ENCODE results near the gene TTC13. TPM values are rescaled to one million over a fixed set of nuclear protein-coding genes. Genes with fewer than 3 reads are reported as not detected.
A peak's percentile ranks its signal among the peaks of the same experiment; 100 is the strongest.
"Not testable (repeated sequence)": the region's sequence is repeated elsewhere in the genome, so short reads cannot be mapped to it uniquely, and the experiment has no call there.

TTC13 gene
- total and polyA plus RNA-seq, 4 experiments from 2014 or later: 11.7 to 54.5 (median 28.6) TPM

GRCh38 chr1:230992100-230992774 is 13.6 kb upstream of the TTC13 start:
- intact Hi-C loops (cut with micrococcal nuclease): no loop called here
- Mint-ChIP-seq H3K9me3 (no peaks in the 10 kb centered on the region), H3K27me3 (no peaks in the 10 kb centered on the region), H3K4me1 (peaks cover 0 to 6% (median 4%) of the 10 kb centered on the region in 4 donors), H3K36me3 (peaks cover 35 to 51% of the 10 kb centered on the region in 2 donors), H3K27ac (peak overlapping the region in 1 of 7 donors; percentile 77), H3K4me3 (no peak overlapping the region)
- Histone ChIP-seq H3K4me3 (ENCODE audit: low read length in 2 of 2) (no peak overlapping the region), H3K9me3 (ENCODE audit: control insufficient read depth in 1 of 2, low read length in 2 of 2) (no peaks in the 10 kb centered on the region), H3K27ac (ENCODE audit: low read depth, low read length) (no peak overlapping the region), H3K27me3 (ENCODE audit: insufficient read depth, low read length) (no peaks in the 10 kb centered on the region), H3K4me1 (ENCODE audit: insufficient read depth, low read length) (no peaks in the 10 kb centered on the region), H3K36me3 (ENCODE audit: insufficient read depth, low read length) (peaks cover 28% of the 10 kb centered on the region)
- CTCF ChIA-PET (ENCODE audit: partially characterized antibody): no interaction called here
- no peak for DNase-seq
- POLR2A ChIA-PET (ENCODE audit: partially characterized antibody): interaction anchor here (0.6 kb wide), 1 partner anchor 32 kb away, joined by 4 read pairs; no protein-coding TSS in a partner anchor

GRCh38 chr1:230987448-230987847 is 8.8 kb upstream of the TTC13 start:
- no peaks in the 10 kb centered on the region for H3K27me3 Mint-ChIP-seq
- no peaks in the 10 kb centered on the region for H3K27me3 ChIP-seq (ENCODE audit: insufficient read depth, low read length)
- no peaks in the 10 kb centered on the region for H3K9me3 Mint-ChIP-seq
- intact Hi-C loops (cut with micrococcal nuclease): no loop called here
- no peak for DNase-seq
- CTCF ChIA-PET (ENCODE audit: partially characterized antibody): no interaction called here
- H3K4me3 ChIP-seq (ENCODE audit: low read length in 2 of 2): no peak overlapping the region
- no peak overlapping the region for H3K4me3 Mint-ChIP-seq
- H3K9me3 ChIP-seq (ENCODE audit: control insufficient read depth in 1 of 2, low read length in 2 of 2): no peaks in the 10 kb centered on the region
- peaks cover 31 to 38% of the 10 kb centered on the region in 2 donors for H3K36me3 Mint-ChIP-seq
- H3K27ac ChIP-seq (ENCODE audit: low read depth, low read length): no peak overlapping the region
- POLR2A ChIA-PET (ENCODE audit: partially characterized antibody): no interaction called here
- peaks cover 0 to 17% (median 13%) of the 10 kb centered on the region in 4 donors for H3K4me1 Mint-ChIP-seq
- H3K27ac Mint-ChIP-seq: peak overlapping the region in 1 of 7 donors; percentile 37
- no peaks in the 10 kb centered on the region for H3K4me1 ChIP-seq (ENCODE audit: insufficient read depth, low read length)
- peaks cover 14% of the 10 kb centered on the region for H3K36me3 ChIP-seq (ENCODE audit: insufficient read depth, low read length)

GRCh38 chr1:230986976-230987375 is 8.3 kb upstream of the TTC13 start:
- Mint-ChIP-seq H3K36me3 (peaks cover 26 to 34% of the 10 kb centered on the region in 2 donors), H3K4me1 (peaks cover 0 to 17% (median 12%) of the 10 kb centered on the region in 4 donors), H3K27ac (no peak overlapping the region), H3K4me3 (no peak overlapping the region), H3K9me3 (no peaks in the 10 kb centered on the region), H3K27me3 (no peaks in the 10 kb centered on the region)
- intact Hi-C loops (cut with micrococcal nuclease): no loop called here
- H3K9me3 ChIP-seq (ENCODE audit: control insufficient read depth in 1 of 2, low read length in 2 of 2): no peaks in the 10 kb centered on the region
- H3K4me1 ChIP-seq (ENCODE audit: insufficient read depth, low read length): no peaks in the 10 kb centered on the region
- H3K4me3 ChIP-seq (ENCODE audit: low read length in 2 of 2): no peak overlapping the region
- DNase-seq: no peak
- H3K27ac ChIP-seq (ENCODE audit: low read depth, low read length): no peak overlapping the region
- peaks cover 10% of the 10 kb centered on the region for H3K36me3 ChIP-seq (ENCODE audit: insufficient read depth, low read length)
- ChIA-PET CTCF (ENCODE audit: partially characterized antibody) (no interaction called here), POLR2A (ENCODE audit: partially characterized antibody) (no interaction called here)
- no peaks in the 10 kb centered on the region for H3K27me3 ChIP-seq (ENCODE audit: insufficient read depth, low read length)

- Histone ChIP-seq H3K4me1 (ENCODE audit: insufficient read depth, low read length) (peaks cover 8% of the 10 kb centered on the region), H3K4me3 (ENCODE audit: low read length in 2 of 2) (no peak overlapping the region), H3K9me3 (ENCODE audit: control insufficient read depth in 1 of 2, low read length in 2 of 2) (no peaks in the 10 kb centered on the region), H3K36me3 (ENCODE audit: insufficient read depth, low read length) (peaks cover 8% of the 10 kb centered on the region), H3K27ac (ENCODE audit: low read depth, low read length) (no peak overlapping the region), H3K27me3 (ENCODE audit: insufficient read depth, low read length) (no peaks in the 10 kb centered on the region)
- POLR2A ChIA-PET (ENCODE audit: partially characterized antibody): no interaction called here
- Mint-ChIP-seq H3K27me3 (no peaks in the 10 kb centered on the region), H3K36me3 (peaks cover 16 to 25% of the 10 kb centered on the region in 2 donors), H3K27ac (peak overlapping the region in 1 of 7 donors; percentile 63), H3K9me3 (no peaks in the 10 kb centered on the region), H3K4me1 (peaks cover 0 to 17% (median 10%) of the 10 kb centered on the region in 4 donors), H3K4me3 (no peak overlapping the region)
- intact Hi-C loops (cut with micrococcal nuclease): no loop called here
- no peak for DNase-seq
- CTCF ChIA-PET (ENCODE audit: partially characterized antibody): no interaction called here
Measured at GRCh38 chr1:230985711-230986110, 7.0 kb upstream of the TTC13 start.

- H3K4me3 Mint-ChIP-seq; CTCF ChIA-PET (ENCODE audit: partially characterized antibody); H3K4me3 ChIP-seq (ENCODE audit: low read length in 2 of 2); H3K9me3 ChIP-seq (ENCODE audit: control insufficient read depth in 1 of 2, low read length in 2 of 2); intact Hi-C loops (cut with micrococcal nuclease); POLR2A ChIA-PET (ENCODE audit: partially characterized antibody); H3K36me3 ChIP-seq (ENCODE audit: insufficient read depth, low read length); H3K27me3 ChIP-seq (ENCODE audit: insufficient read depth, low read length); H3K27me3 Mint-ChIP-seq; H3K27ac ChIP-seq (ENCODE audit: low read depth, low read length); H3K9me3 Mint-ChIP-seq; DNase-seq: not testable (repeated sequence)
- Mint-ChIP-seq H3K4me1 (peaks cover 0 to 17% (median 14%) of the 10 kb centered on the region in 4 donors), H3K27ac (peak overlapping the region in 3 of 7 donors; percentile 8 to 13 (median 12)), H3K36me3 (peaks cover 14 to 20% of the 10 kb centered on the region in 2 donors)
- H3K4me1 ChIP-seq (ENCODE audit: insufficient read depth, low read length): peaks cover 15% of the 10 kb centered on the region
Measured at GRCh38 chr1:230984622-230985515, 6.2 kb upstream of the TTC13 start.

- Mint-ChIP-seq H3K27me3 (no peaks in the 10 kb centered on the region), H3K36me3 (peaks cover 12 to 22% of the 10 kb centered on the region in 2 donors), H3K4me3 (no peak overlapping the region), H3K9me3 (no peaks in the 10 kb centered on the region), H3K4me1 (peaks cover 0 to 24% (median 18%) of the 10 kb centered on the region in 4 donors), H3K27ac (peak overlapping the region in 2 of 7 donors; percentile 2 to 36)
- H3K36me3 ChIP-seq (ENCODE audit: insufficient read depth, low read length): peaks cover 4% of the 10 kb centered on the region
- H3K9me3 ChIP-seq (ENCODE audit: control insufficient read depth in 1 of 2, low read length in 2 of 2): no peaks in the 10 kb centered on the region
- DNase-seq: no peak
- H3K27ac ChIP-seq (ENCODE audit: low read depth, low read length): no peak overlapping the region
- H3K4me3 ChIP-seq (ENCODE audit: low read length in 2 of 2): no peak overlapping the region
- H3K4me1 ChIP-seq (ENCODE audit: insufficient read depth, low read length): peaks cover 23% of the 10 kb centered on the region
- POLR2A ChIA-PET (ENCODE audit: partially characterized antibody): no interaction called here
- H3K27me3 ChIP-seq (ENCODE audit: insufficient read depth, low read length): no peaks in the 10 kb centered on the region
- intact Hi-C loops (cut with micrococcal nuclease): no loop called here
- CTCF ChIA-PET (ENCODE audit: partially characterized antibody): no interaction called here
Measured at GRCh38 chr1:230983811-230984210, 5.2 kb upstream of the TTC13 start.

GRCh38 chr1:230982696-230983095 is 4.0 kb upstream of the TTC13 start:
- peaks cover 8 to 23% of the 10 kb centered on the region in 2 donors for H3K36me3 Mint-ChIP-seq
- H3K27me3 Mint-ChIP-seq: no peaks in the 10 kb centered on the region
- CTCF ChIA-PET (ENCODE audit: partially characterized antibody): interaction anchor here (1.0 kb wide), 1 partner anchor 64 kb away, joined by 3 read pairs; no protein-coding TSS in a partner anchor
- H3K27me3 ChIP-seq (ENCODE audit: insufficient read depth, low read length): no peaks in the 10 kb centered on the region
- intact Hi-C loops (cut with micrococcal nuclease): no loop called here
- H3K4me1 Mint-ChIP-seq: peaks cover 2 to 24% (median 17%) of the 10 kb centered on the region in 4 donors
- no peak overlapping the region for H3K27ac ChIP-seq (ENCODE audit: low read depth, low read length)
- no peak overlapping the region for H3K4me3 Mint-ChIP-seq
- H3K4me3 ChIP-seq (ENCODE audit: low read length in 2 of 2): no peak overlapping the region
- no peak for DNase-seq
- H3K4me1 ChIP-seq (ENCODE audit: insufficient read depth, low read length): peaks cover 23% of the 10 kb centered on the region
- H3K9me3 ChIP-seq (ENCODE audit: control insufficient read depth in 1 of 2, low read length in 2 of 2): no peaks in the 10 kb centered on the region
- POLR2A ChIA-PET (ENCODE audit: partially characterized antibody): no interaction called here
- H3K27ac Mint-ChIP-seq: no peak overlapping the region
- H3K9me3 Mint-ChIP-seq: no peaks in the 10 kb centered on the region
- H3K36me3 ChIP-seq (ENCODE audit: insufficient read depth, low read length): peaks cover 4% of the 10 kb centered on the region

Data from CD4-positive, alpha-beta memory T cell (primary cell).